PFSK-1 (cell line): ENCODE results near the gene FRMD4A.

Experiments used
- FOXP2 ChIP-seq: optimal IDR thresholded peaks from 2 replicates; pipeline ENCODE3; 2011; ENCODE audit warnings: borderline replicate concordance, control low read depth, inconsistent platforms; ENCODE audit not compliant: insufficient read depth; ENCODE audit errors: extremely low read length, extremely low read depth
- SIN3A ChIP-seq: IDR thresholded peaks from 2 replicates; pipeline ENCODE4 v1.6.1; 2012; ENCODE audit warnings: mild to moderate bottlenecking, low read length, moderate library complexity, borderline replicate concordance; ENCODE audit not compliant: insufficient read depth
- TAF1 ChIP-seq: IDR thresholded peaks from 2 replicates; pipeline ENCODE4 v1.6.1; 2012; ENCODE audit warnings: low read length, control low read depth, borderline replicate concordance; ENCODE audit not compliant: insufficient read depth
- TF ChIP-seq, protein P1 (sequence below), 2 experiments: IDR thresholded peaks; 2 replicates each; pipeline versions ENCODE4 v1.6.1 to v1.8.0; 2011 to 2012; ENCODE audit warnings: low read depth in 2 of 2, low read length in 2 of 2, control low read depth in 1 of 2, inconsistent platforms in 1 of 2, mild to moderate bottlenecking in 1 of 2, moderate library complexity in 1 of 2; ENCODE audit not compliant: insufficient read depth in 1 of 2

DNA sequence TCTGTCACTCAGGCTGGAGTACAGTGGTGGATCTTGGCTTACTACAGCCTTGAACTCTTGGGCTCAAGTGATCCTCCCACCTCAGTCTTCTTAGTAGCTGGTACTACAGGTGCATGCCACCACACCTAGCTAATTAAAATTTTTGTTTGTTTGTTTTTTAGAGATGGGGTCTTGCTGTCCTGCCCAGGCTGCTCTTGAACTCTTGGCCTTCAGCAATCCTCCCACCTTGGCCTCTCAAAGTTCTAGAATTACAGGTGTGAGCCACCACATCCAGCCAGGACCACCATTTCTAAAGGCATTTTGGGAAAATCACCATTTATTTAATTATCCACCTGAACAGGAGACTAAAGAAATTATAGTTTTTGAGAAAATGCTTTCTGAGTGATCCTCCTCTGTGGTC lies 491.7 kb downstream of the FRMD4A start:
- TF ChIP-seq SIN3A (no peak), FOXP2 (no peak), TAF1 (no peak)
- TF ChIP-seq, protein P1, sequence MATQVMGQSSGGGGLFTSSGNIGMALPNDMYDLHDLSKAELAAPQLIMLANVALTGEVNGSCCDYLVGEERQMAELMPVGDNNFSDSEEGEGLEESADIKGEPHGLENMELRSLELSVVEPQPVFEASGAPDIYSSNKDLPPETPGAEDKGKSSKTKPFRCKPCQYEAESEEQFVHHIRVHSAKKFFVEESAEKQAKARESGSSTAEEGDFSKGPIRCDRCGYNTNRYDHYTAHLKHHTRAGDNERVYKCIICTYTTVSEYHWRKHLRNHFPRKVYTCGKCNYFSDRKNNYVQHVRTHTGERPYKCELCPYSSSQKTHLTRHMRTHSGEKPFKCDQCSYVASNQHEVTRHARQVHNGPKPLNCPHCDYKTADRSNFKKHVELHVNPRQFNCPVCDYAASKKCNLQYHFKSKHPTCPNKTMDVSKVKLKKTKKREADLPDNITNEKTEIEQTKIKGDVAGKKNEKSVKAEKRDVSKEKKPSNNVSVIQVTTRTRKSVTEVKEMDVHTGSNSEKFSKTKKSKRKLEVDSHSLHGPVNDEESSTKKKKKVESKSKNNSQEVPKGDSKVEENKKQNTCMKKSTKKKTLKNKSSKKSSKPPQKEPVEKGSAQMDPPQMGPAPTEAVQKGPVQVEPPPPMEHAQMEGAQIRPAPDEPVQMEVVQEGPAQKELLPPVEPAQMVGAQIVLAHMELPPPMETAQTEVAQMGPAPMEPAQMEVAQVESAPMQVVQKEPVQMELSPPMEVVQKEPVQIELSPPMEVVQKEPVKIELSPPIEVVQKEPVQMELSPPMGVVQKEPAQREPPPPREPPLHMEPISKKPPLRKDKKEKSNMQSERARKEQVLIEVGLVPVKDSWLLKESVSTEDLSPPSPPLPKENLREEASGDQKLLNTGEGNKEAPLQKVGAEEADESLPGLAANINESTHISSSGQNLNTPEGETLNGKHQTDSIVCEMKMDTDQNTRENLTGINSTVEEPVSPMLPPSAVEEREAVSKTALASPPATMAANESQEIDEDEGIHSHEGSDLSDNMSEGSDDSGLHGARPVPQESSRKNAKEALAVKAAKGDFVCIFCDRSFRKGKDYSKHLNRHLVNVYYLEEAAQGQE (IDR thresholded peaks at IDR 0.05; ENCODE audit: insufficient read depth in 1 of 2, low read depth in 2 of 2, low read length in 2 of 2), result no peak
